ENCODE measurements around the gene CCDC152. TPM values are rescaled to one million over a fixed set of nuclear protein-coding genes. Genes with fewer than 3 reads are reported as not detected.

Gene CCDC152
- total RNA-seq, 4 donors from 2014 or later, result 0.13 to 1.1 (median 0.65) TPM

DNA sequence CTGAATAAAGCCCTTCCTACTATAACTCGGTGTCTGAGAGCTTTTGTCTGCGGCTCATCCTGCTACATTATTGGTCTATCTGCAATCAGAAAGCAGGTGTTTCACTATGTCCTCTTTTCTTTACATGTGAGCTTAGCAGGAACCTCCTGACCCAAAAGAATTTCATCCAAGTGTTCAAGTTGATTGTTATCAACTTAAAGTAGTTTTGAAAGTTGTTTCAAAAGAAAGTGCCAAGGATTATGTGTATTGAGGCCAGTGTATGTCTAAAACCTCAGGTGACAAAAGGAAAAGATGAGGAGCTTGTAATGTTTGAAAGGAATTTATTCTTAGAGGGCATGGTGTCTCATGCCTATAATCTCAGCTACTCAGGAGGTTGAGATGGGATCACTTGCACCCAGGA lies 63.1 kb downstream of the CCDC152 start:
- H3K4me3 ChIP-seq, result no peak overlapping the region
- H3K27ac ChIP-seq, result no peak overlapping the region
- ATAC-seq (no peak), DNase-seq (no peak)
- H3K9me3 ChIP-seq, result no peaks in the 10 kb centered on the region
- no peak for TF ChIP-seq POLR2A (IDR thresholded peaks at IDR 0.05)
- TF ChIP-seq, protein P1, sequence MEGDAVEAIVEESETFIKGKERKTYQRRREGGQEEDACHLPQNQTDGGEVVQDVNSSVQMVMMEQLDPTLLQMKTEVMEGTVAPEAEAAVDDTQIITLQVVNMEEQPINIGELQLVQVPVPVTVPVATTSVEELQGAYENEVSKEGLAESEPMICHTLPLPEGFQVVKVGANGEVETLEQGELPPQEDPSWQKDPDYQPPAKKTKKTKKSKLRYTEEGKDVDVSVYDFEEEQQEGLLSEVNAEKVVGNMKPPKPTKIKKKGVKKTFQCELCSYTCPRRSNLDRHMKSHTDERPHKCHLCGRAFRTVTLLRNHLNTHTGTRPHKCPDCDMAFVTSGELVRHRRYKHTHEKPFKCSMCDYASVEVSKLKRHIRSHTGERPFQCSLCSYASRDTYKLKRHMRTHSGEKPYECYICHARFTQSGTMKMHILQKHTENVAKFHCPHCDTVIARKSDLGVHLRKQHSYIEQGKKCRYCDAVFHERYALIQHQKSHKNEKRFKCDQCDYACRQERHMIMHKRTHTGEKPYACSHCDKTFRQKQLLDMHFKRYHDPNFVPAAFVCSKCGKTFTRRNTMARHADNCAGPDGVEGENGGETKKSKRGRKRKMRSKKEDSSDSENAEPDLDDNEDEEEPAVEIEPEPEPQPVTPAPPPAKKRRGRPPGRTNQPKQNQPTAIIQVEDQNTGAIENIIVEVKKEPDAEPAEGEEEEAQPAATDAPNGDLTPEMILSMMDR (IDR thresholded peaks at IDR 0.05 in 4 of 5, conservative IDR thresholded peaks at IDR 0.05 in 1 of 5), result no peak
- in situ Hi-C loops (cut with MboI; ENCODE audit: low sequenced_read_pairs in 4 of 4) (loop anchor here in 1 of 4 donors (25.0 kb wide), 1 partner anchor 218 kb away; the partner anchor contains the start of gene ANXA2R), intact Hi-C loops (cut with DNase I; ENCODE audit: low total_unique reads) (no loop called here)
- no peaks in the 10 kb centered on the region for H3K27me3 ChIP-seq
- H3K36me3 ChIP-seq, result no peaks in the 10 kb centered on the region
- no peaks in the 10 kb centered on the region for H3K4me1 ChIP-seq

DNA sequence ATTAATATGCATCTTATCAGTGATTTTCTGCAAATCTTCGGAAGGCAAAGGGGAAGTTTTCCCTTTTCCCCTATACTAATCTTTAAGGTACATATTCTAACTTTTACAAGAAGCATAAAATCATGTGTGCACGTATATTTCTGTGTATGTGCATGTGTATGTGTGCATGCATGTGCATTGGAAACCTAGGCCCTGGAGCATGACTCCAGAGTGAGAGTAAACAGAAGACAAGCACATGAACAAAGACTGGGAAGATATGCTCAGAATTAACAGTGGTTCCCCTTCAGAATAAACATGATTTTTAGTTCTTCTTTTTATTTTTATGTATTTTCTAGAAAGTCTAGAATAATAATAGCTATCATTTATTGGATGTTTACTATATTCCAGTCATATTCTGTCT lies 65.9 kb downstream of the CCDC152 start:
- DNase-seq (no peak), ATAC-seq (no peak)

DNA sequence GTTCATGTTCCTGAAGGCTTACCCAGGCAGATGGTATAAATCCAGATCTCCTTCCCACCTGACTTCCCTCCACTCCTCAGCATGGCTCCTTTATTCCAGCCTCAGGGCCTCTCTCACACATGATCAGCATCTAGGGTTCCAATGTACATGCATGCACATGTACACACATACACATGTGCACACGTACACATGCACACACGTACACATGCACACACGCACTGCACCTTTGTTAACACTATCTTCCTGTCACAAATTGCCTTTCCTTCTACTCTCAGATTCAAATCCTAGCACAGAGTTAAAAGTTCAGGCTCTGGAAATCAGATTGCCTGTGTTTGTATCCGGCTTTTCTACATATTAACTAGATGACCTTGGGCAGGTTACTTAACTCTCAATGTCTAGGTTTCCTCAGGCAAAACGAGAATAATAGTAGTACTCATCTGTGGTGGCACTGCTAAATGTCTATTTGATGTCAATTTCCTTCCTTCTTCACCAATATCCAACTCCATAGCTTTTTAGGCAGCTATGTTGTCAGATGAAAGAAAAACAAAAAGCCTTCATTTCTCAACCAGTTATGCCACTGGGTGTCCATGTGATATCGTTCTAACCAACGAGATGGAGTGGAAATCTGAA lies 67.8 kb downstream of the CCDC152 start:
- intact Hi-C loops (cut with DNase I; ENCODE audit: low total_unique reads), result no loop called here
- TF ChIP-seq POLR2A (IDR thresholded peaks at IDR 0.05), result no peak
- TF ChIP-seq, protein P1 (IDR thresholded peaks at IDR 0.05 in 4 of 5, conservative IDR thresholded peaks at IDR 0.05 in 1 of 5), result no peak
- Histone ChIP-seq H3K36me3 (no peaks in the 10 kb centered on the region), H3K4me1 (peaks cover 4 to 7% of the 10 kb centered on the region in 2 donors), H3K27me3 (no peaks in the 10 kb centered on the region), H3K4me3 (no peak overlapping the region), H3K9me3 (no peaks in the 10 kb centered on the region), H3K27ac (no peak overlapping the region)
- DNase-seq (no peak), ATAC-seq (no peak)
- in situ Hi-C loops (cut with MboI; ENCODE audit: low sequenced_read_pairs in 4 of 4), result loop anchor here in 1 of 4 donors (25.0 kb wide), 1 partner anchor 213 kb away; the partner anchor contains the start of gene ANXA2R

More for the DNA sequence above, 65.9 kb downstream of the CCDC152 start:
- intact Hi-C loops (cut with DNase I; ENCODE audit: low total_unique reads), result no loop called here
- peaks cover 4 to 7% of the 10 kb centered on the region in 2 donors for H3K4me1 ChIP-seq
- no peaks in the 10 kb centered on the region for H3K36me3 ChIP-seq
- no peak overlapping the region for H3K4me3 ChIP-seq
- no peaks in the 10 kb centered on the region for H3K9me3 ChIP-seq
- in situ Hi-C loops (cut with MboI; ENCODE audit: low sequenced_read_pairs in 4 of 4), result loop anchor here in 1 of 4 donors (25.0 kb wide), 1 partner anchor 215 kb away; the partner anchor contains the start of gene ANXA2R
- TF ChIP-seq, protein P1 (IDR thresholded peaks at IDR 0.05 in 4 of 5, conservative IDR thresholded peaks at IDR 0.05 in 1 of 5), result no peak
- TF ChIP-seq POLR2A (IDR thresholded peaks at IDR 0.05), result no peak
- no peak overlapping the region for H3K27ac ChIP-seq
- H3K27me3 ChIP-seq, result no peaks in the 10 kb centered on the region

DNA sequence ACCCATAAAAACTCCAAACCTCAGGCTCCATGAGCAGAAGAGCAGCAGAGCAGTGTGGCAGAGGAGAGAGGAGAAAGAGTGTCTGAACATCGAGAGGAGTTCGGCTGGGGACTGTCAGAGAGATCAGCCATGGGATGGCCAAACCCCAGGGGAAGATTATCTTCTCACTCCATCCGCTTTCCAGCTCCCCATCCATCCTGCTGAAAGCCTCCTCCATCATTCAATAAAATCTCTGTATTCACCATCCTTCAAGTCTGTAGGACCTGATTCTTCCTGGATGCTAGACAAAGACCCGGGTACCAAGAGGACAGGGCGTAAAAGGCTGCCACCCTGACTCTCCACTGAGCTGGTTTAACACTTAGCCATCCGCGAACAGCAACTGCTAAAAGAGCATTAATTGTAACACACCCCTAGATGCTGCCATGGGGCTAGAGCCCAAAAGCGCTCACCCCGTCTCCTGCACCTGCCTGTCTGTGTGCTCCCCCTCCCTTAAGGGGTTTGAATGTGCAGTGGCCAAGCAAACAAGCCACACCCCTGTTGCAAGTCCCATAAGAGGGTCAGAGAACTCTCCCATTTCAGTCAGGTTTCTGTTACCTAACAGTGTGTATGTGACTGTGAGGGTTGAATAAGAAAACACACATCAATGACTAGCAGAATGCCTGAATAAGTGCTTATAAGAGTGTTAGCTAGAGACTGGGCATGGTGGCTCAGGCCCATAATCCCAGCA lies 69.0 kb downstream of the CCDC152 start:
- in situ Hi-C loops (cut with MboI; ENCODE audit: low sequenced_read_pairs in 4 of 4) (no loop called here), intact Hi-C loops (cut with DNase I; ENCODE audit: low total_unique reads) (no loop called here)
- ATAC-seq (no peak), DNase-seq (no peak)
- no peaks in the 10 kb centered on the region for H3K9me3 ChIP-seq
- no peak overlapping the region for H3K4me3 ChIP-seq
- H3K4me1 ChIP-seq, result peaks cover 4 to 7% of the 10 kb centered on the region in 2 donors
- TF ChIP-seq POLR2A (IDR thresholded peaks at IDR 0.05), result no peak
- TF ChIP-seq, protein P1 (IDR thresholded peaks at IDR 0.05 in 4 of 5, conservative IDR thresholded peaks at IDR 0.05 in 1 of 5), result no peak
- H3K27ac ChIP-seq, result no peak overlapping the region
- no peaks in the 10 kb centered on the region for H3K36me3 ChIP-seq
- H3K27me3 ChIP-seq, result no peaks in the 10 kb centered on the region

All from gastrocnemius medialis (tissue), 4 donors.